ENCODE results near the gene RPS15A.

DNA sequence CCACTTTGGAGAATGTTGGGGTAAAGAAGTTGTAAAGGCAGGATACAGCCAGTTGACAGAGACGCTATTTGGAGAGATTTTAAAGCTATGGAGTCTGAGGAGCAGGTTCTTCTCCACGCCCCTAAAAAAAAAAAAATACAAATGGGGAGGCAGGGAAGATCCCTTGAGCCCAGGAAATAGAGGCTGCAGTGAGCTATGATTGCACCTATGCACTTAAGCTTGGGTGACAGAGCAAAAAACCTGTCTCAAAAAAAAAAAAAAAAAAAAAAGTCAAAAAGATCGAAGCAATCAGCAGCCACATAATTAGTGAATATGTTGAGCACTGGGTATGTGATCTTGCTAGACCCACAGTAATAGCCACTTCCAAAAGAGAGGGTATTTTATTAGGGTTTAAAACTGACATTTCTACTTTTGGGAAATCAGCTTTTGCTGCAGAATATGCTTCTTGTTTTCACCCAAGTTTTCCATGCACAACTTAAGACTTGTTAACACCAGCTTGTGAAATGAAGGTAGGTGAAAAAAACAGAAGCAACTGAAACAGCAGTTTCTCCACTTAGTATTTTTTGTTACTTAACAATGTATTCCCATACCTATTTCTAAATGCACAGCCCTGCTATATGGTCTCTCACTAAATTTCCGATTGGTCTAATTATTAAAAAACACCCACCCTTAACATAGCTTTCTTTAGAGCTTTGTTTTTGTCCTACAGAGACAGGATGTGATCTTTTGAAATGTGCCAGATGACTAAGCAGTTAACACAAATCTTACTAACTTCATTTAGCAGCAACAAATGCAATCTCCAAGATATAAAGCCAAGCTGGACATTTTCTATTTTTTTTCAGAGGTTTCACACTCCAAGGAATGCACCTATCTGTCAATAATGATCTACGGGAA is 13.7 kb upstream of the RPS15A start:
- TF ChIP-seq EZH2 (IDR thresholded peaks at IDR 0.05; ENCODE audit: borderline replicate concordance) (no peak), CTCF (IDR thresholded peaks at IDR 0.05; ENCODE audit: poor library complexity) (no peak)
